Astrocyte (in vitro differentiated cells and primary cell): ENCODE data around the gene EYA2. TPM values are rescaled to one million over a fixed set of nuclear protein-coding genes. Genes with fewer than 3 reads are reported as not detected.

Experiments used
- DNase-seq: peaks from one replicate; pipeline ENCODE4 v3.0.0-alpha.2; 2010; ENCODE audit warnings: low read depth
- FAIRE-seq: peaks from 2 replicates; lab custom pipeline; 2011; peaks lifted over from hg19 to GRCh38; lab: Jason Lieb, UNC
- H2AFZ ChIP-seq: 2 replicates; pipeline ENCODE4 v1.6.0; 2012; ENCODE audit warnings: low read depth, low read length, inconsistent platforms
- H3K27ac ChIP-seq: 2 replicates; pipeline ENCODE4 v1.5.1; 2011; ENCODE audit warnings: low read depth, low read length, inconsistent platforms
- H3K27me3 ChIP-seq: 2 replicates; pipeline ENCODE4 v1.6.0; 2011; ENCODE audit warnings: low read length, inconsistent platforms; ENCODE audit not compliant: insufficient read depth
- H3K36me3 ChIP-seq: 2 replicates; pipeline ENCODE4 v1.5.1; 2011; ENCODE audit warnings: low read length, inconsistent platforms; ENCODE audit not compliant: insufficient read depth
- H3K4me1 ChIP-seq: 2 replicates; pipeline ENCODE4 v1.5.1; 2011; ENCODE audit warnings: low read length, inconsistent platforms; ENCODE audit not compliant: insufficient read depth
- H3K4me2 ChIP-seq: 2 replicates; pipeline ENCODE4 v1.6.0; 2012; ENCODE audit warnings: low read length, inconsistent platforms
- H3K4me3 ChIP-seq: 2 replicates; pipeline ENCODE4 v1.5.1; 2011; ENCODE audit warnings: low read depth, mild to moderate bottlenecking, low read length, inconsistent platforms; ENCODE audit not compliant: insufficient read depth
- H3K79me2 ChIP-seq: 2 replicates; pipeline ENCODE4 v1.6.0; 2012; ENCODE audit warnings: mild to moderate bottlenecking, low read length, inconsistent platforms; ENCODE audit not compliant: insufficient read depth
- H3K9ac ChIP-seq: 2 replicates; pipeline ENCODE4 v1.6.0; 2012; ENCODE audit warnings: mild to moderate bottlenecking, low read length, inconsistent platforms
- H3K9me3 ChIP-seq: 2 replicates; pipeline ENCODE4 v1.5.1; 2012; ENCODE audit warnings: low read depth, mild to moderate bottlenecking, low read length, inconsistent platforms; ENCODE audit not compliant: insufficient read depth
- H4K20me1 ChIP-seq: 2 replicates; pipeline ENCODE4 v1.6.0; 2012; ENCODE audit warnings: low read length, inconsistent platforms; ENCODE audit not compliant: insufficient read depth
- H3K27ac Mint-ChIP-seq: one replicate; pipeline ENCODE4 v1.8.0; 2021; ENCODE audit warnings: mild to moderate bottlenecking, mixed read lengths; ENCODE audit not compliant: unreplicated experiment
- H3K27me3 Mint-ChIP-seq: one replicate; pipeline ENCODE4 v1.8.0; 2021; ENCODE audit warnings: low read depth, mixed read lengths; ENCODE audit not compliant: unreplicated experiment
- H3K36me3 Mint-ChIP-seq: one replicate; pipeline ENCODE4 v1.8.0; 2021; ENCODE audit warnings: low read depth, mixed read lengths; ENCODE audit not compliant: unreplicated experiment
- H3K4me1 Mint-ChIP-seq: one replicate; pipeline ENCODE4 v1.8.0; 2021; ENCODE audit warnings: low read depth, mixed read lengths; ENCODE audit not compliant: unreplicated experiment
- H3K4me3 Mint-ChIP-seq: one replicate; pipeline ENCODE4 v1.8.0; 2021; ENCODE audit warnings: mild to moderate bottlenecking, moderate library complexity, mixed read lengths; ENCODE audit not compliant: unreplicated experiment
- H3K9me3 Mint-ChIP-seq: one replicate; pipeline ENCODE4 v1.8.0; 2021; ENCODE audit warnings: mild to moderate bottlenecking, mixed read lengths; ENCODE audit not compliant: unreplicated experiment
- EZH2 ChIP-seq: IDR thresholded peaks from 2 replicates; pipeline ENCODE4 v1.6.1; 2012; ENCODE audit warnings: mild to moderate bottlenecking, low read length, inconsistent platforms; ENCODE audit not compliant: insufficient read depth
- total RNA-seq: library from RNA; stranded (reverse); gene quantifications from 2 replicates; pipeline ENCODE4 v1.2.1, GENCODE V29; 2021
- TF ChIP-seq, protein P1 (sequence below): IDR thresholded peaks from 2 replicates; pipeline ENCODE4 v1.5.1; 2011; ENCODE audit warnings: low read depth, mild to moderate bottlenecking, inconsistent platforms, low read length, moderate library complexity; ENCODE audit not compliant: insufficient read depth

The EYA2 gene
- total RNA-seq, 1 donor from 2014 or later: 1.5 TPM

DNA sequence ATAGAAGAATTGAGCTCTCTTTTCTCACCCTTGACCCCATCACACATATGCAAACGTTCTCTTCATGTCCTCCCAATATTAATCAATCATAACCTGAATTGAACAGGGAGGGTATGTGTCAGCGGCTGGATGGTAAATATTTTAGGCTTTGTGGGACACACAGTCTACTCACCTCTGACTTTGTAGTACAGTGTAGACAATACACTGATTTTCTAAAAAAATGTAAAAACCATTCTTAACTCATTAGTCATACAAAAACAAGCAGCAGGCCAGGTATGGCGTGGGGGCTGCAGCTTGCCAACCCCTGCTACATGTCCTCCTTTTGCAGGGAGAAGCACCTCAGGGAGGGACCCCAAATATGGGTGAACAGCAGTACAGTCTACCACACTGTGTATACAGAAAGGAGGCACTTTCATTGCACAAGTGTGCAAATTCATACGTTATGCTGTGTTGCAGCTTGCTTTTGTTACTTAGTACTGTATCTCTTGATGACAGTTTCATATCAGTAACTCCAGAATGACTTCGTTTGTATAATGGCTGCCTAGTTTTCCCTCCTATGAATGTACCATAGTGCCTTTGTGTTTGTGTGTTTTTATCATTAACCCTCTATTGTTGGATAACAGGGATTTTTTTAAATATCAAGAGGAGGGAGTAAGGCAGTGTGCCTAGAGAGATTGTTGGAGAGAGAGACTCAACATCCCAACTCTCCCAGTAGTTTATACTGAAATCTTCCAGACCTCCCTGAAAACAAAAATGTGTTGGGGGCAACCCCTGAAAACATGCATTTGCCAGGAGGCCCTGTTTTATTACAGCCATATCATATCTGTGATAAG, 247.5 kb downstream of the EYA2 start:
- Histone ChIP-seq H3K9ac (no peak overlapping the region), H3K9me3 (peaks cover 5% of the 10 kb centered on the region), H3K4me1 (peaks cover 18% of the 10 kb centered on the region), H3K27ac (no peak overlapping the region), H3K4me3 (no peak overlapping the region), H3K27me3 (peaks cover 3% of the 10 kb centered on the region), H2AFZ (no peak overlapping the region), H4K20me1 (no peaks in the 10 kb centered on the region), H3K36me3 (no peaks in the 10 kb centered on the region), H3K79me2 (no peaks in the 10 kb centered on the region), H3K4me2 (no peak overlapping the region)
- DNase-seq (no peak), FAIRE-seq (no peak)
- H3K4me3 Mint-ChIP-seq: no peak overlapping the region
- peaks cover under 1% of the 10 kb centered on the region for H3K9me3 Mint-ChIP-seq
- H3K27me3 Mint-ChIP-seq: no peaks in the 10 kb centered on the region
- no peaks in the 10 kb centered on the region for H3K36me3 Mint-ChIP-seq
- peaks cover 16% of the 10 kb centered on the region for H3K4me1 Mint-ChIP-seq
- no peak overlapping the region for H3K27ac Mint-ChIP-seq
- TF ChIP-seq, protein P1, sequence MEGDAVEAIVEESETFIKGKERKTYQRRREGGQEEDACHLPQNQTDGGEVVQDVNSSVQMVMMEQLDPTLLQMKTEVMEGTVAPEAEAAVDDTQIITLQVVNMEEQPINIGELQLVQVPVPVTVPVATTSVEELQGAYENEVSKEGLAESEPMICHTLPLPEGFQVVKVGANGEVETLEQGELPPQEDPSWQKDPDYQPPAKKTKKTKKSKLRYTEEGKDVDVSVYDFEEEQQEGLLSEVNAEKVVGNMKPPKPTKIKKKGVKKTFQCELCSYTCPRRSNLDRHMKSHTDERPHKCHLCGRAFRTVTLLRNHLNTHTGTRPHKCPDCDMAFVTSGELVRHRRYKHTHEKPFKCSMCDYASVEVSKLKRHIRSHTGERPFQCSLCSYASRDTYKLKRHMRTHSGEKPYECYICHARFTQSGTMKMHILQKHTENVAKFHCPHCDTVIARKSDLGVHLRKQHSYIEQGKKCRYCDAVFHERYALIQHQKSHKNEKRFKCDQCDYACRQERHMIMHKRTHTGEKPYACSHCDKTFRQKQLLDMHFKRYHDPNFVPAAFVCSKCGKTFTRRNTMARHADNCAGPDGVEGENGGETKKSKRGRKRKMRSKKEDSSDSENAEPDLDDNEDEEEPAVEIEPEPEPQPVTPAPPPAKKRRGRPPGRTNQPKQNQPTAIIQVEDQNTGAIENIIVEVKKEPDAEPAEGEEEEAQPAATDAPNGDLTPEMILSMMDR: no peak
- no peak for TF ChIP-seq EZH2

DNA sequence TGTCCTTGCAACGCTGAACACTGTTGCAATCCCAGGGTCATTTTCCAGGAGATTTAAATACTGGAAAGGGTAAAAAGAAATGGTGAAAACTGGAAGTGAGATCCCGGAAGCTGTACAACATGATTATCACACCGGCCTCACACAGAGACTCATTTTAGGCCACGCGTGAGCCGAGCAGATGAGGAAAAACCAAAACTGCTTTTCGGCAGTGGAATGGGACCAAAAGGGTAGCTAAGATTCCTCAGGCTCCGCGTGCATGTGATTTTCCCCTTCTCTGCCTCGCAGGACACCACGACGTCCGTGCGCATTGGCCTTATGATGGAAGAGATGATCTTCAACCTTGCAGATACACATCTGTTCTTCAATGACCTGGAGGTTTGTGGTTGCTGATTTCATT, 248.1 kb downstream of the EYA2 start:
- no peak for FAIRE-seq
- H4K20me1 ChIP-seq: no peaks in the 10 kb centered on the region
- no peaks in the 10 kb centered on the region for H3K27me3 Mint-ChIP-seq
- H3K36me3 ChIP-seq: no peaks in the 10 kb centered on the region
- no peak for DNase-seq
- no peaks in the 10 kb centered on the region for H3K79me2 ChIP-seq
- peaks cover 3% of the 10 kb centered on the region for H3K27me3 ChIP-seq
- H3K27ac Mint-ChIP-seq: peak overlapping the region; percentile 27
- H2AFZ ChIP-seq: no peak overlapping the region
- no peak overlapping the region for H3K4me3 ChIP-seq
- peaks cover 15% of the 10 kb centered on the region for H3K4me1 ChIP-seq
- no peak overlapping the region for H3K27ac ChIP-seq
- peaks cover 2% of the 10 kb centered on the region for H3K9me3 Mint-ChIP-seq
- no peak overlapping the region for H3K9ac ChIP-seq
- peaks cover 10% of the 10 kb centered on the region for H3K4me1 Mint-ChIP-seq
- no peak overlapping the region for H3K4me3 Mint-ChIP-seq
- H3K9me3 ChIP-seq: peaks cover 5% of the 10 kb centered on the region
- H3K36me3 Mint-ChIP-seq: no peaks in the 10 kb centered on the region
- TF ChIP-seq, protein P1: no peak
- TF ChIP-seq EZH2: no peak
- H3K4me2 ChIP-seq: no peak overlapping the region

DNA sequence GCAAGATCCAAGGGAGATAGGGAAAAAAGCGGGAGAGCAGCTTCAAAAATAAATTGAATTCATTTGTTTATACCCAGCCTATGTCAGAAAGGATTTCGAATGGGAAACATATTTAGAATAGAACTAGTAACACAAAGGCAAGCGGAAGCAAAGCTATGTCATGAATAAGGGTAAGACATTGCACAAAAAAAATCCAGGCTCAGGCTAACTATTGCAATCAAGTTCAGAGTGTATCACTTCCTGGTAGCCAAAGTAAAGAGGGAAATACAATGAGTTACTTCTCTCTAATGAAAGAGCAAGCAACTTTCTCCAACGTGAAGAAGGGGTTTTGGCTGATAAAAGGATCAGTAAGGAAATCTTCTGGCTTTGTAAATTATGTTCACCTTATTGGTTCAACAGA, 249.0 kb downstream of the EYA2 start:
- no peaks in the 10 kb centered on the region for H3K36me3 ChIP-seq
- Mint-ChIP-seq H3K4me3 (no peak overlapping the region), H3K27ac (no peak overlapping the region), H3K36me3 (no peaks in the 10 kb centered on the region), H3K27me3 (no peaks in the 10 kb centered on the region), H3K4me1 (peaks cover 10% of the 10 kb centered on the region), H3K9me3 (peaks cover 2% of the 10 kb centered on the region)
- no peaks in the 10 kb centered on the region for H4K20me1 ChIP-seq
- no peak overlapping the region for H3K9ac ChIP-seq
- peaks cover 15% of the 10 kb centered on the region for H3K4me1 ChIP-seq
- no peak overlapping the region for H2AFZ ChIP-seq
- no peak overlapping the region for H3K4me3 ChIP-seq
- no peak overlapping the region for H3K27ac ChIP-seq
- DNase-seq (no peak), FAIRE-seq (no peak)
- peaks cover 5% of the 10 kb centered on the region for H3K9me3 ChIP-seq
- H3K27me3 ChIP-seq: peaks cover 3% of the 10 kb centered on the region
- H3K79me2 ChIP-seq: no peaks in the 10 kb centered on the region
- TF ChIP-seq, protein P1: no peak
- TF ChIP-seq EZH2: no peak
- H3K4me2 ChIP-seq: no peak overlapping the region
